GM21786 (cell line): ENCODE measurements around the gene LMO1.

Experiments
- ATAC-seq: cut with Tn5 transposase; IDR thresholded peaks from one replicate; pipeline ENCODE4 v1.9.1; 2021; ENCODE audit not compliant: unreplicated experiment

LMO1 gene

GRCh38 chr11:8263769-8264410 is at the start of gene LMO1:
LMO1 (minus strand) TSS chr11:8263878; CDS start chr11:8263362, 516 bp downstream.
- ATAC-seq, result no peak

GRCh38 chr11:8312986-8313385 is 49.3 kb upstream of the LMO1 start:
- ATAC-seq, result no peak

- no peak for ATAC-seq
Observed at GRCh38 chr11:8311366-8311765, 47.7 kb upstream of the LMO1 start.

- no peak for ATAC-seq
Observed at GRCh38 chr11:8310743-8311298, 47.1 kb upstream of the LMO1 start.

- ATAC-seq, result no peak
Observed at GRCh38 chr11:8309862-8310261, 46.2 kb upstream of the LMO1 start.

- ATAC-seq, result no peak
Observed at GRCh38 chr11:8309311-8309710, 45.6 kb upstream of the LMO1 start.

- ATAC-seq, result no peak
Observed at GRCh38 chr11:8307601-8308000, 43.9 kb upstream of the LMO1 start.

- ATAC-seq, result no peak
Observed at GRCh38 chr11:8301622-8302021, 37.9 kb upstream of the LMO1 start.

- ATAC-seq, result no peak
Observed at GRCh38 chr11:8298801-8299786, 35.4 kb upstream of the LMO1 start.

- ATAC-seq, result no peak
Observed at GRCh38 chr11:8297781-8298440, 34.2 kb upstream of the LMO1 start.

- ATAC-seq, result no peak
Observed at GRCh38 chr11:8296872-8297271, 33.2 kb upstream of the LMO1 start.

- ATAC-seq, result no peak
Observed at GRCh38 chr11:8296038-8296649, 32.5 kb upstream of the LMO1 start.

- no peak for ATAC-seq
Observed at GRCh38 chr11:8294251-8294935, 30.7 kb upstream of the LMO1 start.

GRCh38 chr11:8293171-8293570 is 29.5 kb upstream of the LMO1 start:
- no peak for ATAC-seq

- no peak for ATAC-seq
Observed at GRCh38 chr11:8292351-8292750, 28.7 kb upstream of the LMO1 start.

- ATAC-seq, result no peak
Observed at GRCh38 chr11:8291421-8292350, 28.0 kb upstream of the LMO1 start.

GRCh38 chr11:8290081-8290810 is 26.6 kb upstream of the LMO1 start:
- no peak for ATAC-seq

GRCh38 chr11:8289492-8289918 is 25.8 kb upstream of the LMO1 start:
- no peak for ATAC-seq
